Esophagus squamous epithelium (tissue), 4 donors: Measurements from ENCODE around the gene DAPK1.

Experiments
- POLR2A ChIP-seq, 4 donors: fragments of 450-650 bp; IDR thresholded peaks; one replicate each; pipeline ENCODE4 v1.6.1; 2017; ENCODE audit warnings: antibody characterized with exemption in 4 of 4, mild to moderate bottlenecking in 4 of 4, moderate library complexity in 3 of 4
- TF ChIP-seq, protein P1 (sequence below), 6 experiments: fragments of 450-650 bp in 4 of 6; fragments of 200-600 bp in 2 of 6; sonication (generic) in 2 of 6; IDR thresholded peaks; one replicate each; pipeline ENCODE4 v1.5.1; 2016 to 2019; ENCODE audit warnings: antibody characterized with exemption in 6 of 6, mild to moderate bottlenecking in 4 of 6, moderate library complexity in 4 of 6

DNA sequence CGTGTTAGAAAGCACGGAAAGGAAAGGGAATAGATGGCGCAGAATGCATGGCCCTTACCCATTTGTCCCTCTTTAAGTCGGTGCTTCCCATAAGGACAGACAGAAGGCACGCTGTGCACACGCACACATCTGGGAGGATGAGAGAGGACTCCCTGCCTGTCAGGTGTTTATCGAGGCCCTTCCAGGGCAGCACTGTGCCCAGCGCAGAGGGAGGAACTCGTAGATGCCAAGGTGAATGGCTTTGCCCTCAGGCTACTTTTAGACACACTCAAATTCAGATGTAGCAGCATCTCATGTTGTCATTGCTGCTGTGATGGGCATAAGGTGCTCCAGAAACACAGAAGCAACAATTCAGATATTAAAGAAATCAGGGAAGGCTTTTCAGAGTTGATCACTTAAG is 158.1 kb downstream of the DAPK1 start:
- TF ChIP-seq, protein P1, sequence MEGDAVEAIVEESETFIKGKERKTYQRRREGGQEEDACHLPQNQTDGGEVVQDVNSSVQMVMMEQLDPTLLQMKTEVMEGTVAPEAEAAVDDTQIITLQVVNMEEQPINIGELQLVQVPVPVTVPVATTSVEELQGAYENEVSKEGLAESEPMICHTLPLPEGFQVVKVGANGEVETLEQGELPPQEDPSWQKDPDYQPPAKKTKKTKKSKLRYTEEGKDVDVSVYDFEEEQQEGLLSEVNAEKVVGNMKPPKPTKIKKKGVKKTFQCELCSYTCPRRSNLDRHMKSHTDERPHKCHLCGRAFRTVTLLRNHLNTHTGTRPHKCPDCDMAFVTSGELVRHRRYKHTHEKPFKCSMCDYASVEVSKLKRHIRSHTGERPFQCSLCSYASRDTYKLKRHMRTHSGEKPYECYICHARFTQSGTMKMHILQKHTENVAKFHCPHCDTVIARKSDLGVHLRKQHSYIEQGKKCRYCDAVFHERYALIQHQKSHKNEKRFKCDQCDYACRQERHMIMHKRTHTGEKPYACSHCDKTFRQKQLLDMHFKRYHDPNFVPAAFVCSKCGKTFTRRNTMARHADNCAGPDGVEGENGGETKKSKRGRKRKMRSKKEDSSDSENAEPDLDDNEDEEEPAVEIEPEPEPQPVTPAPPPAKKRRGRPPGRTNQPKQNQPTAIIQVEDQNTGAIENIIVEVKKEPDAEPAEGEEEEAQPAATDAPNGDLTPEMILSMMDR (IDR thresholded peaks at IDR 0.05): no peak
- TF ChIP-seq POLR2A (IDR thresholded peaks at IDR 0.05): no peak
